IMR-90 (cell line): ENCODE results near the gene MAP2K6. TPM values are rescaled to one million over a fixed set of nuclear protein-coding genes. Genes with fewer than 3 reads are reported as not detected.

Experiments
- ATAC-seq: fragments of 200-7000 bp; cut with Tn5 transposase; 2 replicates; pipeline ENCODE4 v1.9.1; 2020; ENCODE audit warnings: low read depth, mild to moderate bottlenecking, moderate library complexity
- BruUV-seq: library from RNA; stranded (reverse); fragments of 400-500 nt; replicated peaks from 2 replicates; lab custom pipeline; 2021; lab: Mats Ljungman, UMichigan
- CTCF ChIA-PET: fragments of 300-600 bp; formaldehyde crosslinking; extraction: SDS; loops from one replicate; lab custom pipeline; 2021; ENCODE audit warnings: antibody characterized with exemption; lab: Yijun Ruan, JAX
- POLR2A ChIA-PET: fragments of 300-600 bp; sonication (Branson Sonifier 250); formaldehyde crosslinking; loops from one replicate; lab custom pipeline; 2022; ENCODE audit warnings: antibody characterized with exemption; ENCODE audit not compliant: unreplicated experiment; lab: Charles Lee
- DNase-seq: peaks from one replicate; pipeline ENCODE4 v3.0.0; 2013
- H2AFZ ChIP-seq: replicated peaks from 2 replicates; pipeline ENCODE3; 2013; ENCODE audit warnings: low read length, mild to moderate bottlenecking; ENCODE audit not compliant: poor library complexity
- H2AK5ac ChIP-seq: 2 replicates; pipeline ENCODE4 v1.6.1; 2013; ENCODE audit warnings: low read depth, low read length, inconsistent platforms
- H2AK9ac ChIP-seq: replicated peaks from 2 replicates; pipeline ENCODE3; 2013; ENCODE audit warnings: mild to moderate bottlenecking, low read depth, low read length, moderate library complexity; ENCODE audit not compliant: poor library complexity
- H2BK120ac ChIP-seq: 2 replicates; pipeline ENCODE4 v1.6.1; 2013; ENCODE audit warnings: low read depth, low read length, inconsistent platforms
- H2BK15ac ChIP-seq: 3 replicates; pipeline ENCODE4 v1.6.1; 2013; ENCODE audit warnings: low read depth, low read length, inconsistent platforms
- H2BK20ac ChIP-seq: 2 replicates; pipeline ENCODE4 v1.6.1; 2013; ENCODE audit warnings: low read depth, mild to moderate bottlenecking, inconsistent platforms, low read length, moderate library complexity
- H2BK5ac ChIP-seq: 2 replicates; pipeline ENCODE4 v1.6.1; 2013; ENCODE audit warnings: mild to moderate bottlenecking, low read depth, low read length, inconsistent platforms; ENCODE audit not compliant: poor library complexity, severe bottlenecking
- H3K14ac ChIP-seq: replicated peaks from 2 replicates; pipeline ENCODE4 v1.6.1; 2013; ENCODE audit warnings: low read depth, low read length, inconsistent platforms
- H3K18ac ChIP-seq: 2 replicates; pipeline ENCODE4 v1.6.1; 2013; ENCODE audit warnings: low read depth, low read length, control low read depth
- H3K23ac ChIP-seq: 2 replicates; pipeline ENCODE4 v1.6.1; 2013; ENCODE audit warnings: low read depth, low read length, inconsistent platforms
- H3K27ac ChIP-seq: 2 replicates; pipeline ENCODE4 v1.5.1; 2013; ENCODE audit warnings: mild to moderate bottlenecking, control low read depth, low read length; ENCODE audit not compliant: insufficient read depth
- H3K27me3 ChIP-seq: 2 replicates; pipeline ENCODE4 v1.6.1; 2013; ENCODE audit warnings: low read length; ENCODE audit not compliant: control insufficient read depth, insufficient read depth
- H3K36me3 ChIP-seq: 2 replicates; pipeline ENCODE4 v1.6.1; 2013; ENCODE audit warnings: low read length, mixed read lengths; ENCODE audit not compliant: control insufficient read depth, insufficient read depth
- H3K4ac ChIP-seq: 2 replicates; pipeline ENCODE4 v1.6.1; 2013; ENCODE audit warnings: low read depth, low read length, inconsistent platforms
- H3K4me1 ChIP-seq: 2 replicates; pipeline ENCODE4 v1.6.1; 2013; ENCODE audit warnings: low read length, mixed read lengths; ENCODE audit not compliant: control insufficient read depth, insufficient read depth
- H3K4me2 ChIP-seq: 2 replicates; pipeline ENCODE4 v1.6.1; 2013; ENCODE audit warnings: low read depth, mild to moderate bottlenecking, control low read depth, low read length, moderate library complexity
- H3K4me3 ChIP-seq: 2 replicates; pipeline ENCODE4 v1.5.1; 2013; ENCODE audit warnings: low read depth, mild to moderate bottlenecking, control low read depth, low read length, moderate library complexity; ENCODE audit not compliant: insufficient read depth
- H3K56ac ChIP-seq: 2 replicates; pipeline ENCODE4 v1.6.1; 2013; ENCODE audit warnings: low read length, inconsistent platforms; ENCODE audit not compliant: insufficient read depth; ENCODE audit errors: extremely low read depth
- H3K79me1 ChIP-seq, 2 experiments: 2 replicates each; pipeline ENCODE4 v1.6.1; 2013; ENCODE audit warnings: low read length in 2 of 2, inconsistent platforms in 1 of 2, low read depth in 1 of 2
- H3K9ac ChIP-seq: 2 replicates; pipeline ENCODE4 v1.6.1; 2013; ENCODE audit warnings: low read depth, low read length, control low read depth
- H3K9me1 ChIP-seq: 2 replicates; pipeline ENCODE4 v1.6.1; 2013; ENCODE audit warnings: low read length, inconsistent platforms; ENCODE audit not compliant: insufficient read depth
- H3K9me3 ChIP-seq: 2 replicates; pipeline ENCODE4 v1.6.1; 2013; ENCODE audit warnings: low read length; ENCODE audit not compliant: control insufficient read depth, insufficient read depth
- H4K20me1 ChIP-seq: 2 replicates; pipeline ENCODE4 v1.6.1; 2013; ENCODE audit warnings: low read length, inconsistent platforms; ENCODE audit not compliant: insufficient read depth
- H4K5ac ChIP-seq: 2 replicates; pipeline ENCODE4 v1.6.1; 2013; ENCODE audit warnings: mild to moderate bottlenecking, low read depth, low read length, control low read depth
- H4K8ac ChIP-seq, 2 experiments: 2 replicates each; pipeline ENCODE4 v1.6.1; 2013; ENCODE audit warnings: low read depth in 2 of 2, low read length in 2 of 2, control low read depth in 1 of 2, inconsistent platforms in 1 of 2
- H4K91ac ChIP-seq: 2 replicates; pipeline ENCODE4 v1.6.1; 2013; ENCODE audit warnings: low read depth, low read length, inconsistent platforms; ENCODE audit not compliant: insufficient read depth
- NFE2L2 ChIP-seq: fragments of 150-350 bp; IDR thresholded peaks from 2 replicates; pipeline ENCODE4 v1.6.1; 2016; ENCODE audit warnings: low read depth, mild to moderate bottlenecking, low read length
- RCOR1 ChIP-seq: IDR thresholded peaks from 2 replicates; pipeline ENCODE4 v1.6.1; 2012; ENCODE audit warnings: mild to moderate bottlenecking, low read length, improper control_type of control experiment; ENCODE audit not compliant: insufficient replicate concordance
- WGBS, 2 experiments: methylation state at CpG; one replicate each; pipeline versions ENCODE4 v1.1.5 to v1.1.7; 2013; ENCODE audit warnings: missing lambda C conversion rate in 2 of 2; ENCODE audit not compliant: insufficient read length in 1 of 2; ENCODE audit errors: extremely low coverage in 2 of 2; 5-methylcytosine and 5-hydroxymethylcytosine counted together
- dilution Hi-C: fragments of 300-500 bp; cut with HindIII; formaldehyde crosslinking; loops from one replicate; pipeline ENCODE4 v1.14.3; 2018; ENCODE audit warnings: low sequenced_read_pairs; ENCODE audit not compliant: unreplicated experiment
- in situ Hi-C: fragments of 300-500 bp; cut with MboI; formaldehyde crosslinking; loops from 3 replicates; pipeline ENCODE4 v1.14.3; 2019; ENCODE audit warnings: low sequenced_read_pairs, inconsistent platforms, mixed read lengths
- intact Hi-C: fragments of 100-400 bp; cut with micrococcal nuclease; formaldehyde crosslinking; loops from 2 replicates; pipeline ENCODE4 v1.10.0; 2022
- polyA plus RNA-seq, 3 experiments: library from polyadenylated mRNA; depleted of rRNA; stranded (reverse); fragments of >200 nt; gene quantifications; 2 replicates each; pipeline ENCODE4 v1.2.3, GENCODE V29; 2012; ENCODE audit warnings: low replicate concordance in 1 of 3
- total RNA-seq: library from RNA; depleted of rRNA; stranded (reverse); fragments of >200 nt; gene quantifications from 2 replicates; pipeline ENCODE4 v1.2.3, GENCODE V29; 2012

MAP2K6 gene
- total and polyA plus RNA-seq, 2 of the 4 experiments (the other 2 are of a cell fraction): 2.4 to 5.7 TPM

GRCh38 chr17:69401251-69401650 lies 13.2 kb upstream of the MAP2K6 start:
- no peak overlapping the region for H2AFZ ChIP-seq
- no peak overlapping the region for H3K4ac ChIP-seq
- H3K14ac ChIP-seq: no peak overlapping the region
- no peak for ATAC-seq
- ChIA-PET POLR2A (no interaction called here), CTCF (no interaction called here)
- no TSS peak for BruUV-seq
- no peak overlapping the region for H3K27ac ChIP-seq
- H2AK5ac ChIP-seq: no peak overlapping the region
- no peak overlapping the region for H2BK5ac ChIP-seq
- peaks cover 2% of the 10 kb centered on the region; the same call in 1 of the 2 replicates for H3K4me1 ChIP-seq
- H3K9ac ChIP-seq: no peak overlapping the region
- no peaks in the 10 kb centered on the region for H3K9me3 ChIP-seq
- no peak overlapping the region for H4K5ac ChIP-seq
- no peak overlapping the region for H2BK15ac ChIP-seq
- H3K23ac ChIP-seq: no peak overlapping the region
- no peak overlapping the region for H3K4me3 ChIP-seq
- H2BK20ac ChIP-seq: no peak overlapping the region
- no peak overlapping the region for H4K91ac ChIP-seq
- dilution Hi-C loops: no loop called here
- H3K4me2 ChIP-seq: no peak overlapping the region
- in situ Hi-C loops: no loop called here
- no peaks in the 10 kb centered on the region for H3K27me3 ChIP-seq
- DNase-seq: no peak
- H3K9me1 ChIP-seq: no peaks in the 10 kb centered on the region
- no peak overlapping the region for H3K18ac ChIP-seq
- H2BK120ac ChIP-seq: no peak overlapping the region
- H3K36me3 ChIP-seq: no peaks in the 10 kb centered on the region
- WGBS, 2 experiments: no CpG with 5 or more reads among the region's 3 CpGs
- no peak overlapping the region for H3K56ac ChIP-seq
- H4K8ac ChIP-seq: no peak overlapping the region
- intact Hi-C loops: no loop called here
- H3K79me1 ChIP-seq: no peaks in the 10 kb centered on the region
- H2AK9ac ChIP-seq: no peak overlapping the region
- TF ChIP-seq NFE2L2: no peak
- TF ChIP-seq RCOR1: no peak
- H4K20me1 ChIP-seq: no peaks in the 10 kb centered on the region
